Epithelial cell of esophagus (primary cell): Measurements from ENCODE around the gene CDON.

Experiments used
- DNase-seq: peaks from one replicate; pipeline ENCODE4 v3.0.0; 2010; ENCODE audit warnings: low read depth
- H3K4me3 ChIP-seq: 2 replicates; pipeline ENCODE4 v1.5.1; 2011; ENCODE audit warnings: mild to moderate bottlenecking, low read length, control low read depth
- TF ChIP-seq, protein P1 (sequence below): IDR thresholded peaks from 2 replicates; pipeline ENCODE4 v1.5.1; 2011; ENCODE audit warnings: low read depth, mild to moderate bottlenecking, low read length, control low read depth, inconsistent platforms; ENCODE audit not compliant: insufficient read depth; ENCODE audit errors: missing control alignments

Gene CDON, protein sequence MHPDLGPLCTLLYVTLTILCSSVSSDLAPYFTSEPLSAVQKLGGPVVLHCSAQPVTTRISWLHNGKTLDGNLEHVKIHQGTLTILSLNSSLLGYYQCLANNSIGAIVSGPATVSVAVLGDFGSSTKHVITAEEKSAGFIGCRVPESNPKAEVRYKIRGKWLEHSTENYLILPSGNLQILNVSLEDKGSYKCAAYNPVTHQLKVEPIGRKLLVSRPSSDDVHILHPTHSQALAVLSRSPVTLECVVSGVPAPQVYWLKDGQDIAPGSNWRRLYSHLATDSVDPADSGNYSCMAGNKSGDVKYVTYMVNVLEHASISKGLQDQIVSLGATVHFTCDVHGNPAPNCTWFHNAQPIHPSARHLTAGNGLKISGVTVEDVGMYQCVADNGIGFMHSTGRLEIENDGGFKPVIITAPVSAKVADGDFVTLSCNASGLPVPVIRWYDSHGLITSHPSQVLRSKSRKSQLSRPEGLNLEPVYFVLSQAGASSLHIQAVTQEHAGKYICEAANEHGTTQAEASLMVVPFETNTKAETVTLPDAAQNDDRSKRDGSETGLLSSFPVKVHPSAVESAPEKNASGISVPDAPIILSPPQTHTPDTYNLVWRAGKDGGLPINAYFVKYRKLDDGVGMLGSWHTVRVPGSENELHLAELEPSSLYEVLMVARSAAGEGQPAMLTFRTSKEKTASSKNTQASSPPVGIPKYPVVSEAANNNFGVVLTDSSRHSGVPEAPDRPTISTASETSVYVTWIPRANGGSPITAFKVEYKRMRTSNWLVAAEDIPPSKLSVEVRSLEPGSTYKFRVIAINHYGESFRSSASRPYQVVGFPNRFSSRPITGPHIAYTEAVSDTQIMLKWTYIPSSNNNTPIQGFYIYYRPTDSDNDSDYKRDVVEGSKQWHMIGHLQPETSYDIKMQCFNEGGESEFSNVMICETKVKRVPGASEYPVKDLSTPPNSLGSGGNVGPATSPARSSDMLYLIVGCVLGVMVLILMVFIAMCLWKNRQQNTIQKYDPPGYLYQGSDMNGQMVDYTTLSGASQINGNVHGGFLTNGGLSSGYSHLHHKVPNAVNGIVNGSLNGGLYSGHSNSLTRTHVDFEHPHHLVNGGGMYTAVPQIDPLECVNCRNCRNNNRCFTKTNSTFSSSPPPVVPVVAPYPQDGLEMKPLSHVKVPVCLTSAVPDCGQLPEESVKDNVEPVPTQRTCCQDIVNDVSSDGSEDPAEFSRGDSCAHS (N-terminal part only)

DNA sequence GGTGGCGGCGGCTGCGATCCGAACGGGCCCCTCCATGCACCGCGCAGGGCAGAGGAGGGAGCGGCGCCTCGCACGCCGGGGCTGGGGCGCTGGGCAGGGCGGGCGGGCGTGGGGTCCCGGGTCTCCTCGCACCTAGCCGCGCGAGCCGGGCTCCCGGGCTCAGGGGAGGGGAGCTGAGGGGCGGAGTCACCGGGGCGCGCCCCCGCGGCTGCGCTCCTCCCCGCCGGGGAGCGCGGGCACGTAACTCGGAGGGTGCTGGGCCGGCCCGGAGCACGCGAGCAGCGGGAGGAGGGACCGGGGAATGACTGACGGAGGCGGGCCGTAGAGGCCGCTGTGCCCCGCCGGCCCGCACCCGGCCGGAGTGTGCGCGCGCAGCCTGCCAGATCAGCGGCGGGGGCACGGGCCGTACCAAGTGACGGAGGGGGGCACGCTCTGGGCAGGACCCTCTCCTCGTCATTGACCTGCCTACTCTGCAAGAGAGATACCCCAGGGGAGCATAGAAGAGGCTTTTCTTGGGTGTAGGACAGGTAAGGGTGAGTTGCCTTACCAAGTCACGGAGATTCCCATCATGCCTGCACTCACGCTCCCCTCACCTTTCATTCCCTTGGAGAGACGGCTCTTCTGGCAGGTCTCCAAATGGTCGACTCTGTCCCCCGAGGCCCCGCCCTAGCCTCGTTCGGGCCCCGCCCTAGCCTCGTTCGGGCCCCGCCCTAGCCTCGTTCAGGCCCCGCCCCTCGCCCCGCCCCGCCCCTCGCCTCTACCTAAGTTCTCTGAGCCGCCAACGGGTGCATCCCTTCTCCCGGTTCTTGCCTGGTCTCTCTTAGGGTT is at the start of gene CDON:
Gene CDON, minus strand, starts transcription at position 188 of the 828 bp plus-strand sequence. CDS start 39,390 bp downstream, outside the sequence.
- TF ChIP-seq, protein P1, sequence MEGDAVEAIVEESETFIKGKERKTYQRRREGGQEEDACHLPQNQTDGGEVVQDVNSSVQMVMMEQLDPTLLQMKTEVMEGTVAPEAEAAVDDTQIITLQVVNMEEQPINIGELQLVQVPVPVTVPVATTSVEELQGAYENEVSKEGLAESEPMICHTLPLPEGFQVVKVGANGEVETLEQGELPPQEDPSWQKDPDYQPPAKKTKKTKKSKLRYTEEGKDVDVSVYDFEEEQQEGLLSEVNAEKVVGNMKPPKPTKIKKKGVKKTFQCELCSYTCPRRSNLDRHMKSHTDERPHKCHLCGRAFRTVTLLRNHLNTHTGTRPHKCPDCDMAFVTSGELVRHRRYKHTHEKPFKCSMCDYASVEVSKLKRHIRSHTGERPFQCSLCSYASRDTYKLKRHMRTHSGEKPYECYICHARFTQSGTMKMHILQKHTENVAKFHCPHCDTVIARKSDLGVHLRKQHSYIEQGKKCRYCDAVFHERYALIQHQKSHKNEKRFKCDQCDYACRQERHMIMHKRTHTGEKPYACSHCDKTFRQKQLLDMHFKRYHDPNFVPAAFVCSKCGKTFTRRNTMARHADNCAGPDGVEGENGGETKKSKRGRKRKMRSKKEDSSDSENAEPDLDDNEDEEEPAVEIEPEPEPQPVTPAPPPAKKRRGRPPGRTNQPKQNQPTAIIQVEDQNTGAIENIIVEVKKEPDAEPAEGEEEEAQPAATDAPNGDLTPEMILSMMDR = no peak

DNA sequence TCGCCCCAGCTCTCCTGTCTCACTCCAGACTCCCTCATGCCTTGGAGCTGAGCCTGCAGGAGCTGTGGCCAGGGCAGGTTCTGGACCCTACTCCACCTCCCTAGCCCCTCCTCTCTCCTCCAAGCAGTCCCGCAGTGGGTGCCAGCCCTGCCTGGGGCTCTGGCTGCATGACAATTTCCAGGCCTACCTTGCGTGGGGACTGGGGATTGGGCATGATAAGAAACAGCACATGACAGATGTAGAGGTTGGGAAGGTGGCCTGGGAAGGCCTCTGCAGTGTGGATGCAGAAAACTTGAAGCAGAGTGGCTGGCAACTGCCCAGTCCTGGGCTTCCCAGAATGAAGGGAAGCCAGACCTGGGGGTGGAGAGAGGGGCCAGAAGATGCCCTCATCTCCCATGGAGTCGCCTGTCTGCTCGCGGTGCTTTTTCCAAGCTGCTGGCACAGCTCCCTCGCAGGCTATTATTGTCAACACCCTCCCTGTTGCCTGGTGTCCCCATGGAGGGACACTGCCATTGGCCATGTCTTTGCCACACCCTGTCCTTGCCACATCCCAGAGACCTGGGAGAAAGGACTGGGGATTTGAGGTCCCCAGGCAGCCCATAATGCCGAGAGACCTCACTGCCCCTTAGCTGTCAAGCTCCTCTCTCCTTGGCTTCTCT is 48.9 kb upstream of the CDON start:
- TF ChIP-seq, protein P1 = no peak
- H3K4me3 ChIP-seq = no peak overlapping the region

More for the DNA sequence above, at the start of gene CDON:
- peak within 1 kb of the TSS; percentile 60 for H3K4me3 ChIP-seq
- peak; percentile 94 for DNase-seq

DNA sequence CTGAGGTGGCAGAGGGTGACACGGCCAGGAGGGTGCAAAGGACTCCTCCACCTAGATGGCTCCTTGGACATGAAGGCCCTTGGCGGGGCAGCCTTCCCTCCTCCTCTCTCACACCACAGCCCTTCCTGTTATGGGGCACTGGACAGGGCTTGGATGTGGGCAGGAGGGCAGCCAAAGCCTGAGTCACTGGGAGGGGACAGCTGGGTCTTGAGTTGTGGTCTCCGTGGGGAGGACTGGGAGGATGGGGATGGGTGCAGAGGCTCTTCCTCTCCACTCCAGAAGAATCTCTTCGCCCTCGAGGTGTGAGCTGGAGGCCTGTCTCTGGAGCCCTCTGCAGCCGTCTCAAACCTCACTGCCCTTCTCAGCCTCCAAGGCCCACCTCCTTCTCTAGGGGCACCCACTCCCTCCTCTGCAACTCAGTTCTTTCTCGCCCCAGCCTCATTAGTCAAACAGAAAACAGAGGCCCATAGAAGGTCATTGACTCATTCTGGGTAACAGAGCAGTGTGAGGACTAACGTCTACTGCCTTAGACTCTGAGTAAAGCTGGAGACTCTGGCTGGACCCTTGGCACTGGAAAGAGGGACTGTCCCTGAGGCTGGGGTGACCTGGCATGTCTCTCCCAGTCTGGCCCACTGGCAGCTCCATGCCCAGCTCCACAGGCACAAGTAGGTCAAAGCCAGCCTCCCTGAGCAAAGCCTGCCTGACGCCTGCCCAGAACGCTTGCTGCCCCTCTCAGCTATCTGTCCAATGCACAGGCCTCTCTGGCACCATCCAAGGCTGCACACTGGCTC is 47.5 kb upstream of the CDON start:
- peak; percentile 4 for DNase-seq
- TF ChIP-seq, protein P1 = no peak
- no peak overlapping the region for H3K4me3 ChIP-seq

More for the DNA sequence above, 48.9 kb upstream of the CDON start:
- no peak for DNase-seq

DNA sequence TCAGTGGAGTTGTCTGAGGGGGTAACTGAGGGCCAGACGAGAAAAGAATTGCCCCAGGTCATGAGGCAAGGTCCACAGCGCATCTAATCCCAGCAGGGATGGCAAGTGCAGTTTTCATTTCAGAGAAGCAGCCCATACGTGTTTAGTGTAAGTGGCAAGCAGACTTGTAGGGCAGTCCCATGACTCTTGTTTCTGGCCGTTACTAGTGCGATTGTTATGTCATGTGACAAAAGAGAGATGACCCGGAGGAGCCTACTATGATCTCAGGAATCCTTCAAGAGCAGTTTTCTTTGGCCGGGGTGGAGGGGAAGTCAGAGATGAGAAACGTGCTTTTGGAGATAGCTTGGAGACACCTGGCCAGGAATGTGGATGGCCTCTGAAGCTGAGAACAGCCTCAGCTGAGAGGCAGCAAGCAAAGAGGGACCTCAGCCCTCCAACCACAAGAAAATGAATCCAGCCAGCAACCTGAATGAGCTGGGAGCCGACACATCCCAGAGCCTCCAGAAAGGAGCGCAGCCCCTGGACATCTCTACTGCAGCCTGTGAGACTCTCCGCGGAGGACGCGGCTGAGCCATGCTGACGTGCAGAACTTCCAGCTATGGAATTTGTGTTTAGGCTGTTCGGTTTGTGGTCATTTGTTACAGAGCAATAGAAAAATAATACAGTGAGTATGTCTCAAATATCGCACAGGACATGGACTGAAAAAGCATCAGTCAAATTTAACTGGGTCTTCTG is 44.1 kb upstream of the CDON start:
- DNase-seq = no peak
- no peak overlapping the region for H3K4me3 ChIP-seq
- TF ChIP-seq, protein P1 = no peak

DNA sequence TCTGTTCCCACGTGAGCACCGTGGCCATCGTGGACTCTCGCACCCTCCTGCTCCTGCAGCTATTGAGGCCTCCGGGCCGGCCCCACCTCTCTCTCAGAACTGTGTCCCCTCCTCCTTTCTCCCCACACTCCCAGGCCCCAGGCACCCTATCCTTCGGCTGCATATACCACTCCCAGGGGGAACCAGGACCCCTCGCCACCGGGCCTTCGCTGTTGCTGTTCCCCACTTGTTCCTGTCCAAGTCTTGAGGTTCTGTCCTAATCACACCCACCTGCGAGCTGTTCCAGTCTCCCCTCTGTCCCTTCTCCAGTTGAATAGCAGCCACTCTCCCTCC is 43.0 kb upstream of the CDON start:
- TF ChIP-seq, protein P1 = no peak
- H3K4me3 ChIP-seq = no peak overlapping the region
- DNase-seq = no peak
